HG03108 (cell line): ENCODE measurements around the gene LRPPRC.
A peak's percentile ranks its signal among the peaks of the same experiment; 100 is the strongest.
"Not testable (repeated sequence)": the region's sequence is repeated elsewhere in the genome, so short reads cannot be mapped to it uniquely, and the experiment has no call there.

Experiments used
- ATAC-seq: cut with Tn5 transposase; IDR thresholded peaks from one replicate; pipeline ENCODE4 v1.9.1; 2021; ENCODE audit warnings: moderate library complexity; ENCODE audit not compliant: unreplicated experiment

Gene LRPPRC

GRCh38 chr2:43995733-43996533, at the start of gene LRPPRC:
LRPPRC (minus strand) TSS chr2:43995989; CDS start chr2:43995947, 42 bp downstream.
- ATAC-seq, result peak; percentile 90

- ATAC-seq, result no peak
Measured at GRCh38 chr2:44045061-44045460, 49.3 kb upstream of the LRPPRC start.

GRCh38 chr2:44044281-44044720, 48.5 kb upstream of the LRPPRC start:
- peak; percentile 97 for ATAC-seq

- ATAC-seq, result no peak
Measured at GRCh38 chr2:44040365-44040764, 44.6 kb upstream of the LRPPRC start.

- no peak for ATAC-seq
Measured at GRCh38 chr2:44038277-44038676, 42.5 kb upstream of the LRPPRC start.

- no peak for ATAC-seq
Measured at GRCh38 chr2:44037221-44037620, 41.4 kb upstream of the LRPPRC start.

- no peak for ATAC-seq
Measured at GRCh38 chr2:44033947-44034346, 38.2 kb upstream of the LRPPRC start.

- ATAC-seq, result not testable (repeated sequence)
Measured at GRCh38 chr2:44027076-44027475, 31.3 kb upstream of the LRPPRC start.

GRCh38 chr2:44016282-44016681, 20.5 kb upstream of the LRPPRC start:
- no peak for ATAC-seq

GRCh38 chr2:44015239-44015638, 19.4 kb upstream of the LRPPRC start:
- ATAC-seq, result no peak

- ATAC-seq, result not testable (repeated sequence)
Measured at GRCh38 chr2:44013205-44013604, 17.4 kb upstream of the LRPPRC start.

- no peak for ATAC-seq
Measured at GRCh38 chr2:44010266-44010665, 14.5 kb upstream of the LRPPRC start.

- ATAC-seq, result no peak
Measured at GRCh38 chr2:44009136-44009735, 13.4 kb upstream of the LRPPRC start.

GRCh38 chr2:44005846-44006245, 10.1 kb upstream of the LRPPRC start:
- ATAC-seq, result no peak

GRCh38 chr2:44004735-44005602, 9.2 kb upstream of the LRPPRC start:
- no peak for ATAC-seq

GRCh38 chr2:44001716-44002115, 5.9 kb upstream of the LRPPRC start:
- no peak for ATAC-seq

GRCh38 chr2:43998263-43998662, 2.5 kb upstream of the LRPPRC start:
- ATAC-seq, result no peak

- no peak for ATAC-seq
Measured at GRCh38 chr2:43993437-43993836, 2.4 kb downstream of the LRPPRC start.

GRCh38 chr2:43989545-43989944, 6.2 kb downstream of the LRPPRC start:
- no peak for ATAC-seq

- no peak for ATAC-seq
Measured at GRCh38 chr2:43986600-43986999, 9.2 kb downstream of the LRPPRC start.

GRCh38 chr2:43985359-43985758, 10.4 kb downstream of the LRPPRC start:
- ATAC-seq, result no peak
